Activated CD4-positive, alpha-beta T cell treated with anti-CD3 and anti-CD28 coated beads, Interleukin-2, amount 50 U/mL, for 24 hours (primary cell): ENCODE results near the gene SLC25A12.
"Not testable (repeated sequence)": the region's sequence is repeated elsewhere in the genome, so short reads cannot be mapped to it uniquely, and the experiment has no call there.

Experiments
- DNase-seq, 2 donors: peaks; one replicate each; pipeline ENCODE4 v3.0.0-alpha.2; 2020; ENCODE audit warnings: low read depth in 1 of 2, low spot score in 1 of 2

Gene SLC25A12

DNA sequence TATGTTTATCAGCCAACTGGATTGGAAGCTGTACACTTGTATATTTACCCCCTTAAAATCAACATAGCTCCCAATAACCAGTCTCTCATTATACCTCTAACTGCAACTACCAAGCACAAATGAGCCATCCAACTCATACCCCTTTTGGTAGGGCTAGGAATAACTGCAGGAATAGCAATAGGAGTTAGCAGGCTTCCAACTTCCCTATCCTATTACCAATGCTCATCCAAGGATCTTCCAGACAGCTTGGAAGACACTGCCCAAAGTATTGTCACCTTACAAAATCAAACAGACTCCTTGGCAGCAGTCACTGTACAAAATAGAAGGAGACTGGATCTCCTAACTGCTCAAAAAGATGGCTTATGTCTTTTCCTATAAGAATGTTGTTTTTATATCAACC lies 61.6 kb downstream of the SLC25A12 start:
- DNase-seq: no peak

DNA sequence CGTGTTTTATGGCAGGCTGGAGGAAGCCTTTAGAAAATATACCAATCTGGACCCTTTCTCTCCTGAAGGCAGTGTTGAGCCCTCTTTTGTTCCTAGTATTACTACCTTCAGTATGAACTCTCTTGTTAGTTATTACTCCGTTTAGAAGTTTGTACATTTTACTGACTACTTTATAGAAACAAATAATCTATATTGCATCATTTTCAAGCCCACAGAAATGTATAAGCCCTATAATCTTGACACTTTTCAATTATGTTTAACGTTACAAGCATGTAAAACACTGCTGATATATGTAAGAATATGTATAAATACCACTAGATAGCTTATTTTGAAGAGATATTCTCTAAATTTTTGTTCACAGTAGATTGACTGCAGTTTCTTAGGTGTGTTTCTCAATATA lies 64.0 kb downstream of the SLC25A12 start:
- no peak for DNase-seq

DNA sequence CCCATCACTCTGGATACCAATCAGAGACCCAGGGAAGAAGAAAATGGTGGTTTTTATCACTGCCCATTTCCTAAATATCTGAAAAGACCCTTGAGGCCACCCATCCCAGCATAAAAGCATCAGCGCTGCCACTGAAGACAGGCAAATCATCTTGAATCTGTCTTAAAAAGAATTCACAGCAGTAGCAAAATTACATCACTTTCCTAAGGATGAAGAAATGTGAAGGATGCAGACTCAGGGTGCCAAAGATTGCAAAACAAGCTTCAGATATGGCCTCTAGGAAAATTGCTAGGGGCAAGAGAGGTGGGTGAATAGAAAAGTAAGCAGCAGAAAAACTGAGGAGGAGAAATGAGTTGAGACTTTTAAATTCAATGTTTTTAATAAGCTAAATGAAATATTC lies 70.0 kb downstream of the SLC25A12 start:
- DNase-seq: no peak

DNA sequence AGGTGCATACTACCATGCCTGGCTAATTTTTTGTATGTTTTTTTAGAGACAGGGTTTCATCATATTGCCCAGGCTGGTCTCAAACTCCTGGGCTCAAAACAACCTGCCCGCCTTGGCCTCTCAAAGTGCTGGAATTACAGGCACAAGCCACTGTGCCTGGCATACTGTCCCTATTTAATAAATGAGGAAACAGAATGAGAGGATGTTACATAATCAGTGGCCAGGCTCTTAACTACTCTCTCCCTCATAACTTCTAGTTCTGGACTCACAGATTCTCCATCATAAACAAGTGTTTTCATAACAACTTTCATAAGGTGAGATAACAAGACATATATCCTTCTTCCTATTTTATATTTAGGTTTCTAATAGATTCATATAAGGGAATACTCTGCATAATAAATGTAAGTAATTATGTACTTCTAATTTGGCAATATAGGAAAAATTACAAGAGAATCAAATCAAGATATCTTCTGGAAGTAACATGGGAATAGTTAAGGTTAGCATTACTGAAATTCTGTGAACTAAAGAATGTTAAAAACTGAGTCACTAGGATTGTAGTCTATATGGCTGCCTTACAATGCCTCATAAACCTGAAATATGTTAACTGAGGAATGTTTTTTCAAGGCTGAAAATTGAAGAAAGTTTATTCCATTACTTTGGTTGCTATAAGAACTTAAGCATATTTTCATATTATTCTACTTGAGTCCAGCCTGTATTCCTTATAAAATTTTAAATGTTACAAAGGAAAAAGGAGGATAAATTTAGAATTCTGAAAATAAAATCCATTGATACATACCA lies 71.3 kb downstream of the SLC25A12 start:
- no peak for DNase-seq

DNA sequence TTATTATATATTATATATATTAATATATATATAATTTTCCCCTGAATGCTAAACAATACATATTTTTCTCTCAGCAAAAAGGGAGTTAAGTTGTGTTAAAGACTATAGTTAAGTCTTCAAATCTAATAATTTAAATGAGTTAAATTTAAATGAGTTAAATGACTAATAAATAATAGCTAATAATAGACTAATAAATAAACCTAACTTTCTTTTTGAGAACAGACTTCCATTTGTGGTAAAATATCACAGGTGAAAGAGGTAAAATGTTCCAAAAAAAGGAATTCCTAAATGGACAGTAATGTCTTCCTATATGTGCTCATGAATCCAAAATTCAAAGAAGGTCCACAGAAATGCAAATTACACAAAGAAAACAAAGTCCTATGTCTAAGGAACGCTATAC lies 74.6 kb downstream of the SLC25A12 start:
- no peak for DNase-seq

DNA sequence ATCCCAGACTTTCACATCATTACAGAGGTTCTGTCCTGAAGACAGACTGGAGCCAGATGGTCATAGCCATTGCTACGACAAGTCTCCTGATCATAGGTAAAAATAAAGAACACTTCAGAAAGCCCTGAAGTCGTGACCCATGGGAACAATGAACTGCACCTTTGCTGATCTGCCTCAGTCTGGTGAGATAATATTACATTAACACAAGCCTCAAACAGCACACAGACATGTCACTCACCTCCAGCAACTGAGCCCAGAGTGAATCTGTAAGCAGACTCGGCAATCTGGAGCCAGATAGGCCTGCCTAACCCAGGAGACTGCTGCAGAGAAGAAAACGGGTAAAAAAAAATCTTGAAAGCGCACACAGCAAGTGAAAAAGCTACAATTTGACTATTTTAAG lies 79.2 kb downstream of the SLC25A12 start:
- DNase-seq: no peak

DNA sequence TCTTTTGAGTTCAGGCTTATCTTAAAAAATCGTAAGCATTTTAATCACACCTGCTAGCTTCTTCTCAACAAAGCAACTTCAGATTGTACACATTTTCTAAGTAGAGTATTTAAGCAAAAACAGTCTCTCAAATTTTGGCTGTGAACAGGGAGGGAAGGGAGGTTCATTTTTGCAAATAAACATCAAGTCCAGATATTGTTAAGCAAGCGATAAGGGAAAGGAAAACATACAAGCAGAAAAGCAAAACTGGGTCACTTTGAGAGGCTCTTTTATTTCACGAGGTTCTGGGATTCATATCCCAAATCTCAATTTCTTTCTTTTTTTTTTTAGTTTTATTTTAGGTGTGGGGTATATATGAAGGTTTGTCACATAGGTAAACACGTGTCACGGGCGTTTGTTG lies 79.9 kb downstream of the SLC25A12 start:
- DNase-seq: no peak

DNA sequence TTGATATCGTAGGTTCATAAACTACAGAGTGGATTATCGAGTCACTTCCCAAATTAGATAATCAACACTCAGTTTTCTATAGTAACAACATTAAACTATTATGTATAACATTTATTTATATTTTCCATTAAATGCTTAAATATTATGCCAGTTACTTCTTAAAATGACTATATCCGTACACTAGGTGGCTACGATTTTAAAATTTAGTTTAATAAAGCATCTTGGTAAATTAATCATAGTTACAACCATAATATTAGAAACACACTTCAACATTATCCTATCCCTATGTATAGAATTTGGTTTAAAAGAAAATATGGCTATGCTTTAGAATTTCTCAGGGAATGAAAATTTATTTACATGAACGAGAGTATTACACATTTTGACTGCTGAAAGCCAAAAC lies 80.3 kb downstream of the SLC25A12 start:
- DNase-seq: no peak

DNA sequence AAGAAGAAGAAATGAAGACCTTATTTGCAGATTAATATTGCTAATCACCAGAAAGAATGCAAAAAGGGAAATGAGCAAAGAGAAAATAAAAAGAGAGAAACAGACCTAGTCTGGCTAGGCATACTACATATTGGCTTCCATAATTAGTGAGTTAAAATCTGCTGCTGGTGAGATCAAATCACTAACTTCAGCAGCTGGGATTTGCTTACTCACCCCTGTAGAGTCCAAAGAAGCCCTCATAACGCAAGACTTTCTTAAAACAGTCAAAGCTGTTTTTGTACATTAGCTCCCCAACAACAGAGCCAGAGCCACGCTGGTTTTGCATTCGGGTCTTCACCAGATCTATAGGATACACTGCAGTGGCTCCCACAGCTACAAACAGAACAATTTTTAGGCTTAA lies 80.9 kb downstream of the SLC25A12 start:
- DNase-seq: no peak

DNA sequence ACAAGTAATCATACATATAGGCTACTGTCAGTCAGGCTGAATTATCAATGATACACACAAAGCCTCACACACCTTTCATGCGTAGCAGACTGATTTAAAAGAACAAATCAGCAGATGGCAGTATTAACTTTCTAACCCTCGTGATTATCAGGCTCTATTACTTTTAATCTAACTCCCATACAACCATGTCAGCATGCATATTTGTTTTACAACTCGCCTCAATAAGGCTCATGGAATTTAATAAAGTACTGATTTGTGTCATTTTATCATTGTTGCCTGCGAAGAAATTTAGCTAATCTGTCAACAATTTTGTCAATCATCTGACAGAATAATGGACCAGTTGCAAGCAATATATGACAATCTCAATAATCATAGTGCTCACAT lies 82.8 kb downstream of the SLC25A12 start:
- DNase-seq: no peak

DNA sequence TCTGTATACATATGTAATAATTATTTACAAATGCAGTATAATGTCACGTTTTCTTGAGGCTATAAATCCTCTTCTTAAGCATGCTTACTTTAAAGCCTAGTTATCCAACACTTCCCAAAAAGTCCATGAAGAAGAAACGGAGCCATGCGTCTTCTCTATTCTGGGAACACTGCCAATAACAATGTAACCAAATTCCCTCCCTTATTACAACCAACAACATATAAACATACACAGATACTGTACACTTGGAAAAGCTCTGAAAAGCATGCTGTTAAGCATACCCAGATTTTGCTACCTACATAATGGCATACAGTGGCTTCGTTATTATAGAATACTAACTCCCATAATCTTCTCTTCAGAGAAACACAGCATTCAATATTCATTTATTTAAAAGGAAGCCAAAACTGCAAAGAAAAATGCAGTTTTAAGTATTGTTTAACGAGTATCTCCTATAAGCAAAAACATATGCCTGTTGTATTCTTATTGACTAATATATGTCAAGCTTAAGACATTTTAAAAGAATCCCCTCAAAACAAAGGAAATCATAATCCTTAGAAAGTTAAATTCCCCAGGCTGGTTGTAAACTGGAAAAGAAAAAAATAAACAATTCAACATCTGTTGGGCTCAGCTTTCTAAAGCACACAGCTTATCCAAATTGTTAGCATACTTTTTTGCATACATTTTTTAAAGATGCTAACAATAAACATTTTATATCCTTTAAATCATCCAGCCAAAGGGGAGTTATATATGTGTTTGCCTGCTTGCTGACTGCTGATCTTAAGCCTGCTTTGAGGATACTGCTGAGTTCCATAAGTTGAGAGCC lies 83.4 kb downstream of the SLC25A12 start:
- no peak for DNase-seq

DNA sequence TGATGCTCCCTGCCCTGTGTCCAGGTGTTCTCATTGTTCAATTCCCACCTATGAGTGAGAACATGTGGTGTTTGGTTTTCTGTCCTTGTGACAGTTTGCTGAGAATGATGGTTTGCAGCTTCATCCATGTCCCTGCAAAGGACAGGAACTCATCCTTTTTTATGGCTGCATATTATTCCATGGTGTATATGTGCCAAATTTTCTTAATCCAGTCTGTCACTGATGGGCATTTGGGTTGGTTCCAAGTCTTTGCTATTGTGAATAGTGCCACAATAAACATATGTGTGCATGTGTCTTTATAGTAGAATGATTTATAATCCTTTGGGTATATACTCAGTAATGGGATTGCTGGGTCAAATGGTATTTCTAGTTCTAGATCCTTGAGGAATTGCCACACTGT lies 85.2 kb downstream of the SLC25A12 start:
- not testable (repeated sequence) for DNase-seq

DNA sequence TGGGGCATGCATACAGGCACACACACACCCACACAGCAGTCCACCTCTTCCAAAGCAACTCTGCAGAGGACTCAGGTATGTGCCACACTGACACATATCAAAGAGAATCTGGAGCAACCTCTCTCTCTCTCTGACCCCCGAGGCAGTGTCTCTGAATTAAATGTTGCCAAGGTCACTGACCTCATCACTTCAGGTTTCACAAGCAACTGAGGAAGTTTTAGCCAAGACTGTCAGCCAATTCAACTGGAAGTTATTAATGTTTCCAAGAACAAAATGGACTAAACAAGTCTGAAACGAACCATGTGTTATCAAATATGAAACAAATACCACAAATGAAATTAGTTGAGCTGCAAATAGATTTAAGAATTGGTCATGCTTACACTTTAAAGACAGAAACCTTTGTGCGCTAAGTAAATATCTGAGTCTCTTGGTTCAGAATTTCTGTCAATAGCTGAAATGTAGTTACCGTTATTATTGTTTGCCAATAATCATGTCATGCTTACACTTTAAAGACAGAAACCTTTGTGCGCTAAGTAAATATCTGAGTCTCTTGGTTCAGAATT lies 86.1 kb downstream of the SLC25A12 start:
- no peak for DNase-seq

DNA sequence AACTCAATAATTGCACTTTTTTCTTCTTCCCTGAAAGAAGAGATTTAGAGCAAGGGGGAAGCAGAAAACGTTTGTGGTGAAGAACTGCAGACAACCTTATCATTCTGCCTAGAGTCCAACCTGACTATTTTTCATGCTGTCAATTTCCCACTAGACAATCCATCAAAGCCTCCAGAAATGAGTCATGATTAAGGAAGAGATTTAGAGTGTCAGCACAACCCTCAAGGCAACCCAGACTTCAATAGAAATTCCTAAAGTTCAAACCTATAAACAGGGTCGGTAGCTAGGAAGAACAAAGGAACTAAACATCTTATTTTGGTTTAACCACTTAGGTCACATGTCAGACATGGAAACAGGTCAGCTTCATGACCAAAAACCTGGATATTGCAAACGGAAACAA lies 86.9 kb downstream of the SLC25A12 start:
- DNase-seq: no peak

DNA sequence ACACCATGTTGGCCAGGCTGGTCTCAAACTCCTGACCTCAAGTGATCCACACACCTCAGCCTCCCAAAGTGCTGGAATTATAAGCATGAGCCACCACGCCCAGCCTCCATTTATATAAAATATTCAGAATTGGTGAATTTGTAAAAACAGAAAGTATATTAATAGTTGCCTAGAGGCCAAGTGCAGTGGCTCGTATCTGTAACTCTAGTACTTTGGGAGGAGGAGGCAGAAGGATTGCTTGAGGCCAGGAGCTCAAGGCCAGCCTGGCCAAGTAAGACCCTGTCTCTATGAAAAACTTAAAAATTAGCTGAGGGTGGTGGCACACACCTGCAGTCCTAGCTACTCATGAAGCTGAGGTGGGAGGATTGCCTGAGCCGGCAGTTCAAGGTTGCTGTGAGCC lies 89.6 kb downstream of the SLC25A12 start:
- no peak for DNase-seq

DNA sequence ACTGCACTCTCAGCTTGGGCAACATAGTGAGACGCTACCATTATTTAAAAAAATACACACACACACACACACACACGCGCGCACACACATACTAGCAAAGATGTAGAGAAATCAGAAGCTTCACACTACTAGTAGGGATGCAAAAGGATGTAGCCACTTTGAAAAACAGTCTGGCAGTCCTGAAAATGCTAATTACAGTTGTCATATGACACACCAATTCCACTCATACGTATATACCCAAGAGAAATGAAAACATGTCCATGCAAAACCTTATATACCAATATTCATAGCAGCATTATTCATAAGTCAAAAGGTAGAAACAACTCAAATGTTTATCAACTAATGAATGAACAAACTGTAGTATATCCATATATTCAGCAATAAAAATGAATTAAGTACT lies 90.3 kb downstream of the SLC25A12 start:
- no peak for DNase-seq

DNA sequence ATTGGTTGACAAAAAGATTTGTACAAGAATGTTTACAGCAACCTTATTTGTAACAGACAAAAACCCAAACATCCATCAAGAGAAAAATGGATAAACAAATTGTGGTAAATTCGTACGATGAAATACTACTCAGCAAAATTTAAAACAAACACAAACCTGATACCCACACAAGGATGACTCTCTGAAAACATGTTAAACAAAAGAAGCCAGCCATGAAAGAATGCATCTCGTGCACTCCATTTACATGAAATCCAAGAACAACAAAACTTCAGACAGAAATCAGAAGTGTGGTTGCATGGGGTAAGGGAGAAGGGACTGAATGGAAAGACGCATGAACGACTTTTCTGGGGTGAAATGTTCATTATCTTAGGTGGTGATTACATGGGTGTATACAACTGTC lies 93.4 kb downstream of the SLC25A12 start:
- no peak for DNase-seq

DNA sequence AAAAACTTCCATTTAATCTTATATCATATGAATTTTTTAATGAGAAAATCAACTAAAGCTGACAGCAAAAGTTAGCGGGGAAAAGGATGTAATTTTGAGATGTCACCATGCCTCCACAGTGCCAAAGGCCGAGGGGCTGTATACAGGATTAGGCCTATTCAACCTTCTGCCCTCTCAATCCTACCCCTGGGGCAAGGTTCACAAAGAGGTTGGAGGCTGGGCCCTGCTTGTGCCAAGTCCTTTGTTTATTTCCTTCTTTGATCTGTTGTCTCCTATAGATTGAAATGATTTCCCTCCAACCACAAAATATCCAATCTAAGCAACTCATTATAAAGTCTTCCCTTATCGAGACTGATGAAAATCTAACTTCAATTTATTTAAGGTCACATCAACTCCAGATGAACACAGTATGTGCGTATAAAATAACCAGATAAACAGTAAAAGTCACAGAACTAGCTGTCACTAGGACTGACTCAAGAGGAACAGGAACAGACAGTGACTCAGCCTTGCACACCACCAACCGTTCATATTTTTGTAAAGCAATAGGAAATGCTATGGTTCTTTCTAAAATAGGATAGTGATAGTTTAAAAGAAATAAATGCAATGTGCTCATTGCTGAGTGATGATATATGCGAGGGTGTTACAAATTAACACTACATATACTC lies 95.8 kb downstream of the SLC25A12 start:
- DNase-seq: no peak

DNA sequence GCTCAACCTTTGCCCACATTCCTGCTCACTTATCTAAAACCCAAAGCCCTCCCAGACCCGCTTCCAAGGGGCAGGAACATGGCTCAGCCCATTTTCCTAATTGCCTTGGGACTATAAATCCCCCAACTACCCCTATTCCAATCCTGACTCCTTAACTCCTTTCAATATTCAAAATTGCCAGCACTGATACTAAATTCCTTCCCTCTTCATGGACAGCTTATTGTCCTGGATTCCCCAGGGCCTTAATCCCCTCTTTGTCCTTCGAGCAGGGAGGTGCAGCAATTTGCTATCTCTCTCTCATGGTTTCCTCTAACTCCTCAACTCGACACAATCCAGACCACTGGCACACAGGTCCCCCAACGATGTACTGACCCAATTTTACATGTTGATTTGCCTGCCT lies 99.1 kb downstream of the SLC25A12 start:
- DNase-seq: no peak

DNA sequence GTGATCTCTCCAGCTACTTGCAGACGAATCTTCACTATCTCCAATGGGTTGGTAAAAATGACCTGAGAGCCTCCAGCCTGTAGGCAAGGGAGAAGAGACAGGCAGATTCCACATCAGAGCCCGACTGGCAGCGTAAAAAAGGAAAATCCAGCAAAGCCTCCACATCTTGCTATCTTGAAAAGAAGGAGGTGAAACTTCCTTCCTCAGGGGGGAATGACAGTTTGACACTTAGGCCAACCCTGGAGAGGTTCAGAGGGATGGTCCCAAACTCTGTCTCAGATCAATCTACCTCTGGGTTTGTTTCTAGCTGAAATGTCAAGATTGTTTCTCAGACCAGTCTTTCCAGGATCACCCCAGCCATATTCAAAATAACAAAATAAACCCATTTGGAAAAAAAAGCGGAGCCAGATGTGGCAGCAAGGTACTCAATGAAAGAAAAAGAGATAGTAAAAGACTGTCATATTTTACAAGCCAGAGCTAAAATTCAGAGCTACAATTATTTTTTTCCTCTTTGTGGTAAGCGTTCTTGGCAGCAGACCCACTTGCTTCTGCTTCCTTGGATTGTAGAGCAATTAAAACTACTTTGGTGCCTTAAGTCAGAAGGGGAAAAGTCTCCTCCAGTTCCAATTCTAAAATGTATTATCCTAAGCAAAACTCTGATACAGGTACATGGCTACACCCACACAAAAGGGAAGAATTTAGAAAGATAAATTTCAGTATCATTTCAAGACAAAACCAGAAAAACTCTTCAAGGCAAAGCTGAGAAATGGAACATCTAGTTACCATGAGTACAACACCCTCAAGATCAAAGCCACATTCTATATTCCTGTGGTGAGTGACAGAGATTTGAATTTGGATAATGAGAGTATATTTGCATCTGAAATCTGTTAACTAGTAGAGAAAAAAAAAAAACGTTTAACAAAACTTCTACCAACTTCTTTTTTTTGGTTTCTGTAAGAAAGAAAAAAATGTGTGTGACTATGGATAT lies 100.1 kb downstream of the SLC25A12 start:
- no peak for DNase-seq
